OCI-LY7 (cell line): ENCODE results near the gene TMEM43. TPM values are rescaled to one million over a fixed set of nuclear protein-coding genes. Genes with fewer than 3 reads are reported as not detected.

Experiments used
- BruUV-seq: library from RNA; stranded (reverse); fragments of 400-500 nt; replicated peaks from 2 replicates; lab custom pipeline; 2021; lab: Mats Ljungman, UMichigan
- CTCF ChIA-PET: fragments of 300-600 bp; sonication (Branson Sonifier 250); formaldehyde crosslinking; loops from one replicate; lab custom pipeline; 2022; ENCODE audit warnings: antibody characterized with exemption; ENCODE audit not compliant: unreplicated experiment; lab: Charles Lee
- POLR2A ChIA-PET: fragments of 300-600 bp; sonication (Branson Sonifier 250); formaldehyde crosslinking; loops from one replicate; lab custom pipeline; 2022; ENCODE audit warnings: antibody characterized with exemption; lab: Charles Lee
- DNase-seq: peaks from one replicate; pipeline ENCODE4 v3.0.0-alpha.2; 2015; ENCODE audit warnings: low spot score
- H2AFZ ChIP-seq: fragments of 200-600 bp; sonication (generic), shearing (Covaris generic); 2 replicates; pipeline ENCODE4 v1.6.1; 2014; ENCODE audit warnings: mild to moderate bottlenecking, antibody characterized with exemption, low read length, moderate library complexity
- H3K27ac ChIP-seq: fragments of 200-600 bp; sonication (generic); 2 replicates; pipeline ENCODE4 v1.5.1; 2014; ENCODE audit warnings: mixed run types, low read depth, mild to moderate bottlenecking, moderate library complexity, low read length, inconsistent platforms; ENCODE audit not compliant: poor library complexity, severe bottlenecking
- H3K36me3 ChIP-seq: fragments of 200-600 bp; sonication (generic); 2 replicates; pipeline ENCODE4 v1.6.1; 2014; ENCODE audit warnings: mild to moderate bottlenecking, antibody characterized with exemption, low read length, moderate library complexity, mixed read lengths; ENCODE audit not compliant: insufficient read depth
- H3K4me1 ChIP-seq: fragments of 200-600 bp; sonication (generic); 2 replicates; pipeline ENCODE4 v1.5.1; 2014; ENCODE audit warnings: mild to moderate bottlenecking, low read length; ENCODE audit not compliant: insufficient read depth, poor library complexity, severe bottlenecking
- H3K4me2 ChIP-seq: fragments of 200-600 bp; sonication (generic); 2 replicates; pipeline ENCODE4 v1.6.1; 2014; ENCODE audit warnings: mild to moderate bottlenecking, low read length
- H3K4me3 ChIP-seq: fragments of 200-600 bp; sonication (generic); 2 replicates; pipeline ENCODE4 v1.5.1; 2014; ENCODE audit warnings: mild to moderate bottlenecking, low read depth, low read length; ENCODE audit not compliant: poor library complexity, severe bottlenecking
- H3K79me2 ChIP-seq: fragments of 200-600 bp; sonication (generic); 2 replicates; pipeline ENCODE4 v1.6.1; 2016; ENCODE audit warnings: low read depth, mild to moderate bottlenecking, low read length, moderate library complexity, mixed read lengths; ENCODE audit not compliant: insufficient read depth
- H3K9me2 ChIP-seq: fragments of 200-600 bp; sonication (generic); 2 replicates; pipeline ENCODE4 v1.6.1; 2016; ENCODE audit warnings: mild to moderate bottlenecking, low read length, mixed read lengths; ENCODE audit not compliant: insufficient read depth
- H3K9me3 ChIP-seq: fragments of 200-600 bp; sonication (generic); 2 replicates; pipeline ENCODE4 v1.6.1; 2014; ENCODE audit warnings: mild to moderate bottlenecking, mixed run types, low read length, mixed read lengths
- H4K20me1 ChIP-seq: fragments of 200-600 bp; sonication (generic); 2 replicates; pipeline ENCODE4 v1.6.1; 2014; ENCODE audit warnings: mild to moderate bottlenecking, antibody characterized with exemption, low read length, moderate library complexity, mixed read lengths; ENCODE audit not compliant: insufficient read depth
- EZH2phosphoT487 ChIP-seq: fragments of 200-600 bp; sonication (generic); IDR thresholded peaks from 2 replicates; pipeline ENCODE4 v1.6.1; 2018; ENCODE audit warnings: low read depth, borderline replicate concordance, mild to moderate bottlenecking, mixed run types, antibody characterized with exemption, low read length, moderate library complexity, mixed read lengths
- intact Hi-C: fragments of 100-400 bp; cut with micrococcal nuclease; formaldehyde crosslinking; loops from one replicate; pipeline ENCODE4 v1.10.0; 2022; ENCODE audit not compliant: unreplicated experiment
- total RNA-seq, 2 experiments: library from RNA; depleted of rRNA in 1 of 2; stranded (reverse); fragments of >200 nt in 1 of 2; shearing (Covaris generic) in 1 of 2; gene quantifications; 2 replicates each; pipeline ENCODE4 v1.2.3, GENCODE V29; 2014 to 2022
- TF ChIP-seq, protein P1 (sequence below): fragments of 200-600 bp; sonication (generic); conservative IDR thresholded peaks from 2 replicates; pipeline ENCODE4 v1.5.1; 2014; ENCODE audit warnings: mild to moderate bottlenecking, antibody characterized with exemption, low read length, moderate library complexity, mixed read lengths

Gene TMEM43
- total RNA-seq, 2 experiments from 2014 or later = 19.7 to 22.2 TPM

DNA sequence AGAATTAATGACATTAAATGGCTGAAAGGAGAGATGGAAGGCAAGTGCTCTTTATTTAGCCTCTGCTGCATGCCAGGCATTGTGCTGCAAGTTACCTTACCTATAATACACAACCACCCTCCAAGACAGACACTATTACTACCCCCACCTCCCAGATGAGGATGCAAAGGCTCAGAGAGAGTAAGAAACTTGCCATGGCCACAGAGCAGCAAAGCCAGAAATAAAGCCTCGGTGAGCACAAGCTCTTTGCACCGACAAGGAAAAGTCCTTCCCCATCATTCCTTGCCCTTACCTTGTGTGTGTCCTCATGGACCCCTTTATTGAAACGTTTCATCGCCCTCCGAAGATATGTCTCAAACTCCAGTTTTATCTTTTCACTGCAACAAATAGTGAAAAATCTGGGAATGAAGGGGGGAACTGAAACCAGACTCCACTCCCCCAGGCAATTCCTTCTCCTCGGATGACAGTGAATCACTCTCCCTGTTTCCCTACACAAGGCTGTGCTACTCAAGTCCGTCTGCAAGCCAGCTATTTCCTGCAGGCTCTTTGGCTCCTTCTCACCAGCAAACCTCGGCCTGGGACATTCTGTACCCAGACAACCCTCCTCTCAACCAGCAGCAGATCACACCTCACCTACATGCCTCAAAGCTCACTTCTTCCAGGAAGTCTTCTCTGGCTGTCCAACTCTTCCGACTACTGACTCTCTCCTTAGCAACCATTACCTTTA lies 42.2 kb downstream of the TMEM43 start:
- CTCF ChIA-PET = interaction anchor here (0.9 to 1.4 kb wide), 2 partner anchors 11 to 14 kb away, joined by 3 to 4 read pairs; partner anchors contain the start of genes LSM3 and XPC
- Histone ChIP-seq H2AFZ (no peak overlapping the region), H3K79me2 (no peaks in the 10 kb centered on the region), H3K9me3 (peaks cover 6% of the 10 kb centered on the region), H3K27ac (no peak overlapping the region), H3K36me3 (peaks cover 94% of the 10 kb centered on the region), H3K4me2 (no peak overlapping the region), H4K20me1 (no peaks in the 10 kb centered on the region), H3K4me3 (no peak overlapping the region), H3K4me1 (no peaks in the 10 kb centered on the region), H3K9me2 (no peaks in the 10 kb centered on the region)
- POLR2A ChIA-PET = interaction anchor here (1.2 to 2.0 kb wide), 2 partner anchors 8 to 11 kb away, joined by 4 to 5 read pairs; partner anchors contain the start of genes LSM3 and XPC
- intact Hi-C loops = no loop called here
- TF ChIP-seq, protein P1, sequence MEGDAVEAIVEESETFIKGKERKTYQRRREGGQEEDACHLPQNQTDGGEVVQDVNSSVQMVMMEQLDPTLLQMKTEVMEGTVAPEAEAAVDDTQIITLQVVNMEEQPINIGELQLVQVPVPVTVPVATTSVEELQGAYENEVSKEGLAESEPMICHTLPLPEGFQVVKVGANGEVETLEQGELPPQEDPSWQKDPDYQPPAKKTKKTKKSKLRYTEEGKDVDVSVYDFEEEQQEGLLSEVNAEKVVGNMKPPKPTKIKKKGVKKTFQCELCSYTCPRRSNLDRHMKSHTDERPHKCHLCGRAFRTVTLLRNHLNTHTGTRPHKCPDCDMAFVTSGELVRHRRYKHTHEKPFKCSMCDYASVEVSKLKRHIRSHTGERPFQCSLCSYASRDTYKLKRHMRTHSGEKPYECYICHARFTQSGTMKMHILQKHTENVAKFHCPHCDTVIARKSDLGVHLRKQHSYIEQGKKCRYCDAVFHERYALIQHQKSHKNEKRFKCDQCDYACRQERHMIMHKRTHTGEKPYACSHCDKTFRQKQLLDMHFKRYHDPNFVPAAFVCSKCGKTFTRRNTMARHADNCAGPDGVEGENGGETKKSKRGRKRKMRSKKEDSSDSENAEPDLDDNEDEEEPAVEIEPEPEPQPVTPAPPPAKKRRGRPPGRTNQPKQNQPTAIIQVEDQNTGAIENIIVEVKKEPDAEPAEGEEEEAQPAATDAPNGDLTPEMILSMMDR = no peak
- TF ChIP-seq EZH2phosphoT487 = no peak
- BruUV-seq = no TSS peak
- no peak for DNase-seq

GRCh38 chr3:14169435-14169834 lies 44.6 kb downstream of the TMEM43 start:
- BruUV-seq = no TSS peak
- POLR2A ChIA-PET = no interaction called here
- Histone ChIP-seq H3K79me2 (peaks cover 17% of the 10 kb centered on the region), H3K4me3 (no peak overlapping the region), H3K4me1 (peaks cover 6% of the 10 kb centered on the region), H3K9me2 (no peaks in the 10 kb centered on the region), H3K9me3 (no peaks in the 10 kb centered on the region), H3K4me2 (no peak overlapping the region), H3K27ac (no peak overlapping the region), H2AFZ (no peak overlapping the region), H4K20me1 (peaks cover 1% of the 10 kb centered on the region; the same call in 1 of the 2 replicates), H3K36me3 (peaks cover 83% of the 10 kb centered on the region)
- TF ChIP-seq, protein P1 = no peak
- no peak for TF ChIP-seq EZH2phosphoT487
- no peak for DNase-seq
- intact Hi-C loops = no loop called here
- CTCF ChIA-PET = no interaction called here

GRCh38 chr3:14169871-14170270 lies 45.0 kb downstream of the TMEM43 start:
- intact Hi-C loops = no loop called here

More at GRCh38 chr3:14169871-14170270, 45.0 kb downstream of the TMEM43 start:
- Histone ChIP-seq H3K4me3 (no peak overlapping the region), H4K20me1 (peaks cover 6% of the 10 kb centered on the region; the same call in 1 of the 2 replicates), H3K4me1 (peaks cover 10% of the 10 kb centered on the region), H3K79me2 (peaks cover 22% of the 10 kb centered on the region), H3K36me3 (peaks cover 79% of the 10 kb centered on the region), H3K4me2 (no peak overlapping the region), H3K27ac (no peak overlapping the region), H3K9me3 (no peaks in the 10 kb centered on the region), H2AFZ (no peak overlapping the region), H3K9me2 (no peaks in the 10 kb centered on the region)
- DNase-seq = no peak
- BruUV-seq = no TSS peak
- TF ChIP-seq EZH2phosphoT487 = no peak
- TF ChIP-seq, protein P1 = no peak
- POLR2A ChIA-PET = interaction anchor here (1.2 kb wide), 1 partner anchor 10 kb away, joined by 4 read pairs; no protein-coding TSS in a partner anchor
- CTCF ChIA-PET = no interaction called here
